Activated naive CD4-positive, alpha-beta T cell treated with anti-CD3 and anti-CD28 coated beads, Interleukin-2, amount 50 U/mL, for 24 hours (primary cell): ENCODE data around the gene CALY.

Source experiments
- H3K27ac Mint-ChIP-seq: one replicate; pipeline ENCODE4 v1.8.0; 2021; ENCODE audit warnings: mild to moderate bottlenecking, mixed read lengths
- H3K27me3 Mint-ChIP-seq: one replicate; pipeline ENCODE4 v1.8.0; 2021; ENCODE audit warnings: mixed read lengths
- H3K36me3 Mint-ChIP-seq: one replicate; pipeline ENCODE4 v1.8.0; 2021; ENCODE audit warnings: mixed read lengths
- H3K4me1 Mint-ChIP-seq: one replicate; pipeline ENCODE4 v1.8.0; 2021; ENCODE audit warnings: mixed read lengths
- H3K4me3 Mint-ChIP-seq: one replicate; pipeline ENCODE4 v1.8.0; 2021; ENCODE audit warnings: mild to moderate bottlenecking, mixed read lengths
- H3K9me3 Mint-ChIP-seq: one replicate; pipeline ENCODE4 v1.8.0; 2021; ENCODE audit warnings: mixed read lengths

CALY gene

GRCh38 chr10:133281084-133281483, 55.6 kb downstream of the CALY start:
- Mint-ChIP-seq H3K4me1 (peaks cover 15% of the 10 kb centered on the region), H3K4me3 (no peak overlapping the region), H3K27ac (no peak overlapping the region), H3K9me3 (no peaks in the 10 kb centered on the region), H3K36me3 (peaks cover 5% of the 10 kb centered on the region), H3K27me3 (no peaks in the 10 kb centered on the region)

DNA sequence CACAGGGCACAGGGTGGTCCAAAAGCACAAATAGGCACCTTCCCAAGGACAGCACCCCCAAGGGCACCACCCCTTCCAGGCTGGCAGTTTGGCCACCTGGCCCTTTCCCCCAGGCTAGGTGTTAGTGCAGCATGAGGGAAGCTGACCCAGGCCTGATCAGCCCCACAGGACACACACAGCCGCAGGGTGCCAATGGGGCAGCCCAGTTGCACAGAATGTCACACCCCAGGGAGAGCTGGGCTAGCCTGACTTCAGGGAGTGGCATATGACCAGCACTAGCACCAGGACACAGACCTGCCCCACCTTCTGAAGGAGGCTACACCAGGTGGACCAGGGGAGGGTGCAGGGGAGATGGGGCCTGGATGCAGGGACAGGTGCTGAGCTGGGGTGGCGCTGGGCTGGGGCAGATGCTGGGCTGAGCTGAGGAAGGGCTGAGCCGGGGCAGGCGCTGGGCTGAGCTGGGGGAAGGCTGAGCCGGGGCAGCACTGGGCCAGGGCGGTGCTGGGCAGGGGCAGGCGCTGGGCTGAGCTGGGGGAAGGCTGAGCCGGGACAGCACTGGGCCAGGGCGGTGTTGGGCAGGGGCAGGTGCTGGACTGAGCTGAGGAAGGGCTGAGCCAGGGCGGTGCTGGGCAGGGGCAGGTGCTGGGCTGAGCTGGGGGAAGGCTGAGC, 56.2 kb downstream of the CALY start:
- H3K27me3 Mint-ChIP-seq = no peaks in the 10 kb centered on the region
- peaks cover 5% of the 10 kb centered on the region for H3K36me3 Mint-ChIP-seq
- peaks cover 21% of the 10 kb centered on the region for H3K4me1 Mint-ChIP-seq
- no peak overlapping the region for H3K27ac Mint-ChIP-seq
- H3K9me3 Mint-ChIP-seq = no peaks in the 10 kb centered on the region
- no peak overlapping the region for H3K4me3 Mint-ChIP-seq

GRCh38 chr10:133279326-133280226, 57.1 kb downstream of the CALY start:
- Mint-ChIP-seq H3K9me3 (no peaks in the 10 kb centered on the region), H3K27me3 (no peaks in the 10 kb centered on the region), H3K36me3 (peaks cover 5% of the 10 kb centered on the region), H3K4me1 (peaks cover 27% of the 10 kb centered on the region), H3K4me3 (no peak overlapping the region), H3K27ac (no peak overlapping the region)

DNA sequence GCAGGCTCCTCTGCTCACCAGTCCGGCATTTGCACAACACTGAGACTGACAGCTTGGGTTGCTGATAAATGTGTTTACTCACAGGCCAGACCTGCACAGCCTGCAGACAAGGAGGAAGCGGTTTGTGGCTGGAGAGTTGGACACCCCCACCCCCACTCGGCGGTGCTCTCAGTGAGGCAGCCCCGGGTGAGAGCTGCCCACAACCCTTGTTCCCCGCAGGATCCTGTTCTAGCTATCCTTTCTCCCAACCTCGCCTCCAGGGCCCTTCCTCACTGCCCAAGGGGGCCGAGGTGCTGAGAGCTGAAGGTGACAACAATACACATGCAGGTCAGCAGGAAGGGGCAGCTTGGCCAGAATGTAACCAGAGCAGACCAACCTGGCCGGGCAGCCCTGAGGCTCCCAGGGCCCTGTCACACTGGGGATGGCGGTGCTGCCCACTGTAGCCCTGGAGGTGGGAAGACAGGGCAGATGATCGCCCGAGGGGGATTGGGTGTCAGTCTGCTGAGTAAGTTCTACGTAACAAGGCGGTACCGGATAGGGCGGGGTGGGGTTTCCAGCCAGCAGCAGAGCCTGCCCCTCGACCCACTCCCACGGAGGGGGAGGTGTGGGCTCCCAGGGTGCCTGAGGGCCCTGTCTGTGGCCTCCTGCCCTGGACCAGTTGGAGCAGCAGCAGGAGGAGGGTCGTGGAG, 58.0 kb downstream of the CALY start:
- Mint-ChIP-seq H3K4me3 (peak overlapping the region; percentile 59), H3K4me1 (peaks cover 27% of the 10 kb centered on the region), H3K9me3 (no peaks in the 10 kb centered on the region), H3K36me3 (peaks cover 4% of the 10 kb centered on the region), H3K27ac (no peak overlapping the region), H3K27me3 (no peaks in the 10 kb centered on the region)

DNA sequence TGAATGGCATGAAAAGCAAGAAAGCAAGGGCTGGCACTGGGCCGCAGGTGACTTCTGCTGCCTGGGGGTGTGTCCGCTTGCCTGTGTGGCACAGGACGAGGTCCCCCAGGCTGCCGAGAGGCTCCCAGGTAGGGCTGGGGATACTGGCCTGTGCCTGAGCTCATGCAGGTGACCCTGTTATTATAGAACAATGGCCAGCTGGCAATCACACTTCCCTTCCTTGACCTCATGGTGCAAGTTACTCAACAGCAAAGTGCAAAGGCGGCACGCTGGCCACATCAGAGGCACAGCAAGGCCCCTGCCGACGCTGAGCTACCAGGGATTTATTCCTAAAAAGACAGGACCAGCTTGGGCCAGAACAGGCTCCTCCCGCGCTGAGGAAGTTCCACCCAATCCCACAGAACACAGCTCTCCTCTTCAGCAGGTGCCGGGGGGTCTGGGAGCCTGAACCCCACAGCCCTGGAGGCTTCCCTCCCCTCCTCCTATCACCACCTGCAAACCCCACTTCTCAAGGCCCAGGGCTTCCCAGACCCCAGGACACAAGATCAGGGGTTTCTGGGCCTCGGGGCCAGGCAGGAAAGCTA, 58.6 kb downstream of the CALY start:
- no peaks in the 10 kb centered on the region for H3K9me3 Mint-ChIP-seq
- H3K4me3 Mint-ChIP-seq = peak overlapping the region; percentile 59
- no peaks in the 10 kb centered on the region for H3K27me3 Mint-ChIP-seq
- H3K27ac Mint-ChIP-seq = no peak overlapping the region
- peaks cover 27% of the 10 kb centered on the region for H3K4me1 Mint-ChIP-seq
- peaks cover 3% of the 10 kb centered on the region for H3K36me3 Mint-ChIP-seq

GRCh38 chr10:133277277-133277992, 59.3 kb downstream of the CALY start:
- Mint-ChIP-seq H3K27me3 (no peaks in the 10 kb centered on the region), H3K9me3 (no peaks in the 10 kb centered on the region), H3K27ac (no peak overlapping the region), H3K4me1 (peaks cover 27% of the 10 kb centered on the region), H3K4me3 (peak overlapping the region; percentile 44), H3K36me3 (peaks cover 3% of the 10 kb centered on the region)

- Mint-ChIP-seq H3K27ac (peak within 1 kb of the TSS; percentile 6), H3K27me3 (no peaks in the 10 kb centered on the region), H3K4me1 (peaks cover 27% of the 10 kb centered on the region), H3K4me3 (peak within 1 kb of the TSS; percentile 86), H3K9me3 (no peaks in the 10 kb centered on the region), H3K36me3 (no peaks in the 10 kb centered on the region)
Measured at GRCh38 chr10:133276435-133277201, 60.1 kb downstream of the CALY start, which contains the start of gene ADAM8. TSS of gene ADAM8 (minus strand) at chr10:133276868. CDS start at chr10:133276817, 51 bp downstream.

DNA sequence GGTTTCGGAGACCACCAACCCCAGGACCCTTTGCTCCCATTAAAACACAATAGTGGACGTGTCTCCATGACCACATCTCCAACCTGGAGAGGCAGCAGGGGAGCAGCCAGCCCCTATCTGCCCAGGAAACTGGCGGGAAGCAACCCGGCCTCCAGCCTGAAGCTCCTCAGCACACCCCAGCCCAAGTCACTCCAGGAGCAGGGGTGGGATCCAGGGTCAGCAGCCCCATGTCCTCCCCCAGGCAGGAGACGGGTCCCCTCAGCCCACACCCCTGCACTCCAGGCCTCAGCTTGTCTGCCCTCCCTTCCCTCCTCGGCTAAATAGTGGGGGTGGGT, 60.6 kb downstream of the CALY start:
- Mint-ChIP-seq H3K36me3 (no peaks in the 10 kb centered on the region), H3K4me3 (peak overlapping the region; percentile 86), H3K27ac (peak overlapping the region; percentile 6), H3K4me1 (peaks cover 27% of the 10 kb centered on the region), H3K27me3 (no peaks in the 10 kb centered on the region), H3K9me3 (no peaks in the 10 kb centered on the region)

DNA sequence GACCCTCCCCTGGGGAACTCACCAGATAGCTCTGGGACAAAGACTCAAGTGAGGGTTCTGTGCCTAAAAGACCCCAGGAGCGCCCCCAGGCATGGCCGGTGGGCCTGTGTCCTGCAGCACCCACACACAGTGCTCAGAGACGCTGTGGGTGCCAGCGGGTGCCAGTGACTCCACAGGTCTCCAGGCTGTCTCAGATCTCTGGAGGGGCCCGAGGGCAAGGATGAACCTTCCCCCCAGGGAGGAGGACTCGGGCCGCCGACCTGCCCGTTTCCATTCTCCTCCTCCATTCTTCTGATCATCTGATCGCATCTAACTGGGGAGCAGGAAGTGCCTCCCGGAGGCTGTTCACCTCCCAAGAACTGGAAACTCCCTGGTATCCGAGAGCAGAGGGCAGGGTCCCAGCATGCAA, 61.0 kb downstream of the CALY start:
- H3K9me3 Mint-ChIP-seq = no peaks in the 10 kb centered on the region
- no peaks in the 10 kb centered on the region for H3K27me3 Mint-ChIP-seq
- no peaks in the 10 kb centered on the region for H3K36me3 Mint-ChIP-seq
- H3K4me3 Mint-ChIP-seq = peak overlapping the region; percentile 86
- H3K27ac Mint-ChIP-seq = peak overlapping the region; percentile 6
- H3K4me1 Mint-ChIP-seq = peaks cover 27% of the 10 kb centered on the region

- no peaks in the 10 kb centered on the region for H3K9me3 Mint-ChIP-seq
- peaks cover 27% of the 10 kb centered on the region for H3K4me1 Mint-ChIP-seq
Measured at GRCh38 chr10:133274751-133275683, 61.7 kb downstream of the CALY start.

More at GRCh38 chr10:133274751-133275683, 61.7 kb downstream of the CALY start:
- Mint-ChIP-seq H3K27ac (peak overlapping the region; percentile 6), H3K36me3 (no peaks in the 10 kb centered on the region), H3K4me3 (peak overlapping the region; percentile 86), H3K27me3 (no peaks in the 10 kb centered on the region)
